Measurements from ENCODE around the gene ERCC4. TPM values are rescaled to one million over a fixed set of nuclear protein-coding genes. Genes with fewer than 3 reads are reported as not detected.

ERCC4 gene
- polyA plus RNA-seq, 2 of the 4 experiments (the other 2 are of a cell fraction), result 5.9 to 15.1 TPM

- ChIA-PET POLR2A (interaction anchor here (0.6 kb wide), 1 partner anchor 13 kb away, joined by 3 read pairs; the partner anchor contains the start of gene ERCC4), CTCF (interaction anchor here (1.3 to 6.8 kb wide), 4 partner anchors 12 to 379 kb away, joined by 3 to 47 read pairs (median 4); partner anchors contain the start of gene ERCC4)
- TF ChIP-seq E2F6 (IDR thresholded peaks at IDR 0.05; ENCODE audit: borderline replicate concordance, low read depth) (no peak), JUNB (IDR thresholded peaks at IDR 0.05) (no peak), CBX2 (IDR thresholded peaks at IDR 0.05; ENCODE audit: borderline replicate concordance, low read depth) (no peak), USF2 (IDR thresholded peaks at IDR 0.05) (no peak), NR3C1 (IDR thresholded peaks at IDR 0.05) (no peak), CHD4 (IDR thresholded peaks at IDR 0.05; ENCODE audit: borderline replicate concordance) (no peak), TP53 (CRISPR knock-in tag; IDR thresholded peaks at IDR 0.05) (no peak), NPAS2 (CRISPR knock-in tag; IDR thresholded peaks at IDR 0.05; ENCODE audit: borderline replicate concordance) (no peak), RARB (CRISPR knock-in tag; IDR thresholded peaks at IDR 0.05) (no peak), RAD21 (conservative IDR thresholded peaks at IDR 0.05 in 1 of 2, IDR thresholded peaks at IDR 0.05 in 1 of 2) (no peak), REST (IDR thresholded peaks at IDR 0.05) (no peak), KDM1A (IDR thresholded peaks at IDR 0.05; ENCODE audit: low read depth) (no peak), ZNF302 (CRISPR knock-in tag; IDR thresholded peaks at IDR 0.05) (no peak), MYC (IDR thresholded peaks at IDR 0.05; ENCODE audit: borderline replicate concordance, low read length) (no peak), EHF (CRISPR knock-in tag; IDR thresholded peaks at IDR 0.05) (no peak), EHMT2 (IDR thresholded peaks at IDR 0.05; ENCODE audit: low read depth) (no peak), NFE2L2 (conservative IDR thresholded peaks at IDR 0.05; ENCODE audit: low read length) (no peak), TFCP2L1 (CRISPR knock-in tag; IDR thresholded peaks at IDR 0.05) (no peak)
- 52% methylated on average over 10 of the region's 10 CpGs for WGBS (ENCODE audit: missing lambda C conversion rate)
- Histone ChIP-seq H3K4me3 (no peak overlapping the region), H3K27ac (no peak overlapping the region), H3K9me3 (peaks cover 10% of the 10 kb centered on the region), H3K4me2 (0 out of 3 replicates have a peak overlapping the region, but pooled peaks have one; percentile 12), H3K4me1 (no peaks in the 10 kb centered on the region)
- ATAC-seq, result no peak
- peak in 1 of 2 experiments; percentile 26 for DNase-seq (ENCODE audit: low read depth in 1 of 2, low spot score in 1 of 2)
- no peak for FAIRE-seq
Observed at GRCh38 chr16:13906168-13907089, 13.5 kb upstream of the ERCC4 start.

- Histone ChIP-seq H3K4me2 (no peak overlapping the region), H3K27ac (no peak overlapping the region), H3K9me3 (peaks cover 16% of the 10 kb centered on the region), H3K4me3 (no peak overlapping the region), H3K4me1 (no peaks in the 10 kb centered on the region)
- WGBS (ENCODE audit: missing lambda C conversion rate), result 3% methylated on average over 3 of the region's 3 CpGs
- ATAC-seq, result no peak
- no peak for DNase-seq (ENCODE audit: low read depth in 1 of 2, low spot score in 1 of 2)
- CTCF ChIA-PET, result interaction anchor here (1.0 to 6.8 kb wide), 5 partner anchors 11 to 378 kb away, joined by 3 to 47 read pairs (median 3); partner anchors contain the start of gene ERCC4
- POLR2A ChIA-PET, result interaction anchor here (0.6 kb wide), 1 partner anchor 12 kb away, joined by 3 read pairs; the partner anchor contains the start of gene ERCC4
- FAIRE-seq, result no peak
- TF ChIP-seq RCOR1 (IDR thresholded peaks at IDR 0.05; ENCODE audit: low read depth, low read length) (no peak), CHD4 (IDR thresholded peaks at IDR 0.05; ENCODE audit: borderline replicate concordance) (no peak), EP300 (IDR thresholded peaks at IDR 0.05) (no peak), MAFK (IDR thresholded peaks at IDR 0.05; ENCODE audit: partially characterized antibody) (no peak), NR3C1 (IDR thresholded peaks at IDR 0.05) (no peak), HDAC2 (IDR thresholded peaks at IDR 0.05) (no peak), GATA3 (IDR thresholded peaks at IDR 0.05; ENCODE audit: borderline replicate concordance) (no peak), JUN (IDR thresholded peaks at IDR 0.05) (no peak), SREBF2 (IDR thresholded peaks at IDR 0.05) (no peak), KDM5A (IDR thresholded peaks at IDR 0.05) (no peak), ELK1 (IDR thresholded peaks at IDR 0.05; ENCODE audit: low read depth, low read length) (no peak), EHMT2 (IDR thresholded peaks at IDR 0.05; ENCODE audit: low read depth) (no peak), HOXB5 (CRISPR knock-in tag; IDR thresholded peaks at IDR 0.05) (no peak), POLR2AphosphoS2 (conservative IDR thresholded peaks at IDR 0.05; ENCODE audit: low read length) (no peak), KDM1A (IDR thresholded peaks at IDR 0.05; ENCODE audit: low read depth) (no peak), SMC3 (IDR thresholded peaks at IDR 0.05) (no peak), HES2 (IDR thresholded peaks at IDR 0.05) (no peak)
Observed at GRCh38 chr16:13907431-13907830, 12.5 kb upstream of the ERCC4 start.
